Mucosa of rectum (tissue), 2 donors: ENCODE results near the gene HS3ST3A1.
A peak's percentile ranks its signal among the peaks of the same experiment; 100 is the strongest.

Source experiments
- H3K27ac ChIP-seq, 2 donors: one replicate each; pipeline ENCODE4 v1.7.0; 2013; ENCODE audit warnings: inconsistent platforms in 2 of 2, low read depth in 2 of 2, low read length in 2 of 2
- H3K27me3 ChIP-seq, 2 donors: one replicate each; pipeline ENCODE4 v1.7.0; 2013; ENCODE audit warnings: low read length in 2 of 2; ENCODE audit not compliant: control insufficient read depth in 2 of 2, insufficient read depth in 2 of 2
- H3K36me3 ChIP-seq, 2 donors: one replicate each; pipeline ENCODE4 v1.7.0; 2013; ENCODE audit warnings: low read length in 2 of 2; ENCODE audit not compliant: control insufficient read depth in 2 of 2, insufficient read depth in 2 of 2
- H3K4me1 ChIP-seq, 2 donors: one replicate each; pipeline ENCODE4 v1.7.0; 2013; ENCODE audit warnings: low read length in 2 of 2, mild to moderate bottlenecking in 1 of 2; ENCODE audit not compliant: control insufficient read depth in 2 of 2, insufficient read depth in 2 of 2
- H3K4me3 ChIP-seq, 2 donors: one replicate each; pipeline ENCODE4 v1.7.0; 2013; ENCODE audit warnings: low read length in 2 of 2
- H3K9ac ChIP-seq, 2 donors: one replicate each; pipeline ENCODE4 v1.7.0; 2013; ENCODE audit warnings: low read length in 2 of 2, low read depth in 1 of 2, mild to moderate bottlenecking in 1 of 2
- H3K9me3 ChIP-seq, 2 donors: one replicate each; pipeline ENCODE4 v1.7.0; 2013; ENCODE audit warnings: low read length in 2 of 2; ENCODE audit not compliant: control insufficient read depth in 2 of 2
- donor health status: healthy.
- donor health status: Normal muscosa, but diverticular disease.

HS3ST3A1 gene

DNA sequence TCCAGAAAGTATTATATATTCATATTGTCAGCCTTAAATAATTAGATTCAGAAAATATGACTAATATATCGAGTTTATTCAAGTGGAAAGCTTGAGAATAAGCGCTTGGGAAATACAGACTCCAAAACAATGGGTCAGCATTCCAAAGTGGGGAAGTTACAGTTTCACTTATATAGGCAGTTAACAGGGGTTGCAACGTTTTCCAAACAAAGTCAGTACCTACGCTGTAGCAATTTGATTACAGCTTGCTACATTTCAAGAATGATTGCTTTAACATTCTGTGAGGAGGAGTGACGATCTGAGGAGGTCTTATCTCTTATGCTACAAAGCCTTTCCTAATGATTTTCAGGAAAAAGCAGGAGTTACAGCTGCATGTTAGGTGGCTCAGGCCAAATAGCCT, 34.2 kb upstream of the HS3ST3A1 start:
- Histone ChIP-seq H3K9me3 (no peaks in the 10 kb centered on the region), H3K4me3 (no peak overlapping the region), H3K27me3 (no peaks in the 10 kb centered on the region), H3K9ac (no peak overlapping the region), H3K36me3 (no peaks in the 10 kb centered on the region), H3K27ac (no peak overlapping the region), H3K4me1 (no peaks in the 10 kb centered on the region)

DNA sequence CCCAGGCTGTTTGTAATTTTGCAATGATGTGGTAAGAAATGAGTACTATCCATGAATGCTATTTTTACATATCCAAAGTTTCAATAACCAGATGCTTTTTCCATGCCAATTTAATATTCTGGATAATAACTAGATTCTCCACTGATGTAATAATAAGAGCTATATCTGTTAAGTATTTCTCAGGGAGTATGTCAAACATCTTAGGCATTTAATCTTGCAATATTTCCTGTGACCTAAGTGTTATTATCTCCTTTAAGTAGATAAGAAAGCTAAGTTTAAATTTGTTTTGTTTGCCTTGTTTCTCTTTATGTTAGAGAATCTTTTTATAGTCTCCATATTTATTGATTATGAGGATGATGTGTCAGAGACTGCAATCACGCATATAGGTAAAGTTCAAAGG, 32.3 kb upstream of the HS3ST3A1 start:
- Histone ChIP-seq H3K4me1 (no peaks in the 10 kb centered on the region), H3K9ac (no peak overlapping the region), H3K4me3 (no peak overlapping the region)

DNA sequence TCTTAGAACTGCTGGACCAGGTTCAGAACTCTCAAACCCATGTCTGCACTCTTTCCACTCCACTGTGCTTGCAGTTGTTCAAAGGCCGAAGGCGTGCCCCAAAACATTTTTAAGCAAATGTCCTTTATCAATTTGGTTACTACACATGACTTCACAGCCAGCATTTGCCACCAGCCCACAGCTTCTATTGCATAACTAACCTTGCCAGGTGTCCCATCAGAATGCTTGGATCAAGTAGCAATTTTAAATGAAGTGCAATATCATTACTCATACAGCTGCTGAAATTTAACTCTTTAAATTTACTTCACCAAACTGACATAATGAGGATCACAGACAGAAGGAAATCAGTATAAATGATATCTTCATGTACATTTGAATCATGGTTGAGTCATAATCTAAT, 29.8 kb upstream of the HS3ST3A1 start:
- Histone ChIP-seq H3K9ac (no peak overlapping the region), H3K4me1 (no peaks in the 10 kb centered on the region), H3K27ac (no peak overlapping the region), H3K36me3 (no peaks in the 10 kb centered on the region), H3K9me3 (no peaks in the 10 kb centered on the region), H3K27me3 (no peaks in the 10 kb centered on the region), H3K4me3 (no peak overlapping the region)

More for the DNA sequence above, 32.3 kb upstream of the HS3ST3A1 start:
- Histone ChIP-seq H3K36me3 (no peaks in the 10 kb centered on the region), H3K27me3 (no peaks in the 10 kb centered on the region), H3K9me3 (no peaks in the 10 kb centered on the region), H3K27ac (no peak overlapping the region)

DNA sequence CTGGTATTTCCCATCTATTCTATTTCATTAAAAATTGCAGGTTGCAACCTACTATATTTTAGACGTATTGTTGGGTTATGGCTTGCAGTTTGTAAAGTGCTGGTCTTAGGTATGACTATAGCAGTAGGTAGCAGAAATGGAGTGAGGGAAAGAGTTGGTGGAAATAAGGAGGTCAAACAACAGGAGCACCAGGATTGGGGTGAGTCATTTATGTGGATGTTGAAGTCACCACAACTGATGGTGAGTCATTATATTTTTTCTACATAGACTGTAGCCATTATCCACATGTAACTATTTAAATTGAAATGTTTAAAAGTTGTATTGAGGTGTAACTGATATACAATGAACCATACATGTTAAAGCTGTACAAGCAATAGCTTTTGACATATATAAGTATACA, 25.0 kb upstream of the HS3ST3A1 start:
- no peak overlapping the region for H3K9ac ChIP-seq
- no peak overlapping the region for H3K27ac ChIP-seq

GRCh38 chr17:13619462-13619861, 17.7 kb upstream of the HS3ST3A1 start:
- Histone ChIP-seq H3K4me3 (no peak overlapping the region), H3K9me3 (no peaks in the 10 kb centered on the region), H3K27me3 (no peaks in the 10 kb centered on the region), H3K4me1 (no peaks in the 10 kb centered on the region), H3K9ac (no peak overlapping the region), H3K36me3 (no peaks in the 10 kb centered on the region), H3K27ac (no peak overlapping the region)

More for the DNA sequence above, 25.0 kb upstream of the HS3ST3A1 start:
- no peaks in the 10 kb centered on the region for H3K4me1 ChIP-seq
- no peaks in the 10 kb centered on the region for H3K9me3 ChIP-seq
- no peak overlapping the region for H3K4me3 ChIP-seq
- H3K36me3 ChIP-seq = no peaks in the 10 kb centered on the region
- H3K27me3 ChIP-seq = no peaks in the 10 kb centered on the region

GRCh38 chr17:13616031-13616430, 14.3 kb upstream of the HS3ST3A1 start:
- no peaks in the 10 kb centered on the region for H3K4me1 ChIP-seq
- no peak overlapping the region for H3K4me3 ChIP-seq
- H3K9ac ChIP-seq = no peak overlapping the region
- no peak overlapping the region for H3K27ac ChIP-seq
- no peaks in the 10 kb centered on the region for H3K27me3 ChIP-seq
- H3K9me3 ChIP-seq = no peaks in the 10 kb centered on the region
- no peaks in the 10 kb centered on the region for H3K36me3 ChIP-seq

- Histone ChIP-seq H3K9ac (no peak overlapping the region), H3K27me3 (no peaks in the 10 kb centered on the region), H3K4me3 (no peak overlapping the region), H3K9me3 (no peaks in the 10 kb centered on the region), H3K36me3 (no peaks in the 10 kb centered on the region), H3K27ac (no peak overlapping the region), H3K4me1 (no peaks in the 10 kb centered on the region)
Observed at GRCh38 chr17:13609941-13610340, 8.2 kb upstream of the HS3ST3A1 start.

DNA sequence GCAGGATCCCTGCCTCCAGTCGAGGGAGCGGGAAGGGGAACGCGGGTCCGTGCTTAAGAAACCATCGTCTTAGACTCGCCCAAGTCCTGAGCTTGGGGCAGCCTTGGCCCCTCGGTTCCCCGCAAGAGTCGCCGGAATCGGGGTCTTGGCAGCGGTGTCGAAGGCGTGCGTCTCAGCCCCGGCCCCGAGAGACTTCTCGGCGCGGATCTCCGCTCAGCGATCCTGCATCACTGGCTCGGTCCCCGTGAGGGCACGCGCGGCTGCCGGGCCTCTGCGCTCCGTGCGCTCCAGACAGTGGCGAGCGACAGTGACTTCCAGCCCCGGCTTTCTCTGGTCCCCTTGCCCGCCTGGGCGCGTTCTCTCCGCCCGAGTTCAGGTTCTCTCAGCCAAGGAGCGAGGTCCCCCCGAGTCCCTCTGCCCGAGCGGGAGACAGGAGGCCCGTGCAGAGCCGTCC, 380 bp downstream of the HS3ST3A1 start:
- no peaks in the 10 kb centered on the region for H3K36me3 ChIP-seq
- H3K4me3 ChIP-seq = peak overlapping the region; percentile 16 to 28
- H3K9me3 ChIP-seq = no peaks in the 10 kb centered on the region
- H3K4me1 ChIP-seq = no peaks in the 10 kb centered on the region
- peak overlapping the region in 1 of 2 donors; percentile 10 for H3K27ac ChIP-seq
- H3K9ac ChIP-seq = peak overlapping the region in 1 of 2 donors; percentile 48
- peaks cover 7 to 14% of the 10 kb centered on the region in 2 donors for H3K27me3 ChIP-seq

DNA sequence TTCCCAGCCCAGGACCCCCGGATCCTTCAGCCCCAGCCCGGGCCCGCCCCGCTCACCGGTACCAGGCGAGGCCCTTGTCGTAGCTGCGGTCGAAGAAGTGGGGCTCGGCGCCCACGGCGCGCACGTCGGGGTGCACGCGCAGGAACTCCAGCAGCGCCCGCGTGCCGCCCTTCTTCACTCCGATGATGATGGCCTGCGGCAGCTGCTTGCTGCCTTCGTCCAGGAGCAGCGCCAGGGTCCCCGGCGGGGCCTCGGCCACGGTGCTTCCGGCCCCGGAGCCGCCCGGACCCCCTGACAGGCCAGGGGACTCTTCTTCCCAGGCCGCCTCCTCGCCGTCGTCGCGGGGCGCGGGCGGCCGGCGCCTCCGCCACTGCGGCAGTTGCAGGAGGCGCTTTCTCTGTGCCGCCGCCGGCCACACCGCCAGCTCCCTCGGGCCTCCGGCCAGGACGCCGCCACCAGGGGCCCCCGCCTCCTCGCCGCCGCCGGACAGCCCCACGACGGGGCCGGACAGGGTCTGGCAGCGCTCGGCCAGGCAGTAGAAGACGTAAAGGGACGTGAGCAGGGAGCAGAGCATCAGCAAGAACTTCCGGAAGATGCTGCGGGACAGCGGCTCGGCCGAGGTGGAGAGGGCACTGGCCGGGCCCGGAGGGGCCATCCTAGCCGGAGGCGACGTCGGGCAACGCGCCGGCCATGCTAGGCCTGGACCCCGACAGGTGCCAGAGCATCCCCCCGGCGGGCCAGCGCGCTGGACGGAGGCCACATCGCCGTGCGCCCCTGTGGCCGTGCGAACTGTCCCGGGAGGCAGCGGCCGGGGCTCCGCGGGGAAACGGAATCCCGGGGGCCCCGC, 1.0 kb downstream of the HS3ST3A1 start:
- no peaks in the 10 kb centered on the region for H3K4me1 ChIP-seq
- H3K27ac ChIP-seq = no peak overlapping the region
- peaks cover 7 to 15% of the 10 kb centered on the region in 2 donors for H3K27me3 ChIP-seq
- no peaks in the 10 kb centered on the region for H3K9me3 ChIP-seq
- peak overlapping the region in 1 of 2 donors; percentile 48 for H3K9ac ChIP-seq
- peak overlapping the region; percentile 16 to 28 for H3K4me3 ChIP-seq
- H3K36me3 ChIP-seq = no peaks in the 10 kb centered on the region

DNA sequence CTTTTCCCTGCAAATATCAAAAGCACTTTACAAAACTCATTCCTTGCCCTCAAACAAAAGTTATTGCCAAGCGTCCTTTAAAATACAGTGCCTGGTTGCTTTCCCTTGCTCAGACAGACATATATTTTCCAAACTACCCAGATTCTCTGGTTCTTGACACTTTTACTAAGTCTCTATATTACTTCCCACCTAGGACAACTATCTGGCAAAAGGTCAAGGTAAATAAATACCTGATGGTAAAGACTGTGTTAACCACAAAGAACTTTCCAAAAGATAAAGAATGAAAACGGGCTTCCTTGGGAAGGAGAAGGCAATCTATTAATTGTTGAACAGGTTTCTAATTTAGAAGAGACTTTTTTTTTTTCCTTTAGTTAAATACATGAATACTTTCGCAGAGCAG, 1.9 kb downstream of the HS3ST3A1 start:
- no peaks in the 10 kb centered on the region for H3K9me3 ChIP-seq
- H3K4me3 ChIP-seq = no peak overlapping the region
- H3K4me1 ChIP-seq = no peaks in the 10 kb centered on the region
- H3K9ac ChIP-seq = no peak overlapping the region
- H3K36me3 ChIP-seq = no peaks in the 10 kb centered on the region
- H3K27me3 ChIP-seq = peaks cover 7 to 15% of the 10 kb centered on the region in 2 donors
- H3K27ac ChIP-seq = no peak overlapping the region
